HG03039 (cell line): ENCODE results near the gene TAC4.
"Not testable (repeated sequence)": the region's sequence is repeated elsewhere in the genome, so short reads cannot be mapped to it uniquely, and the experiment has no call there.

ENCODE experiments used
- ATAC-seq: cut with Tn5 transposase; IDR thresholded peaks from one replicate; pipeline ENCODE4 v1.9.1; 2021; ENCODE audit warnings: mild to moderate bottlenecking, moderate library complexity; ENCODE audit not compliant: unreplicated experiment

Gene TAC4

GRCh38 chr17:49843774-49844350 lies 4.0 kb downstream of the TAC4 start:
- ATAC-seq, result no peak

GRCh38 chr17:49842846-49843245 lies 5.0 kb downstream of the TAC4 start:
- ATAC-seq, result no peak

DNA sequence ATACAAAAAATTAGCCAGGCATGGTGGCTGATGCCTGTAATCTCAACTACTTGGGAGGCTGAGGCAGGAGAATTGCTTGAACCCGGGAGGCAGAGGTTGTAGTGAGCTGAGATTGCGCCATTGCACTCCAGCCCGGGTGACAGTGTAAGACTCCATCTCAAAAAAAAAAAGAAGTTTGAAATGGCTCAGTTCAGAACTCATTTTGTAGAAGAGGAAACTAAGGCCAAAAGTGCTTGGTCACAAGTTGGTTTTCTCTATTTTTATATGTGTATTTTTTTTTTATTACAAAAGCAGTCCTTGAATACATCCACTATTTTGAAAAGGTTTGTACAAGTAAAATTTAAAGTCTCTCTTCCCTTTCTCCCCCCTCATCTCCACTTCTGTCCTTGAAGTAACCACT lies 5.5 kb downstream of the TAC4 start:
- ATAC-seq, result no peak

- no peak for ATAC-seq
These were observed 6.3 kb downstream of the TAC4 start for GRCh38 chr17:49841548-49841947.

DNA sequence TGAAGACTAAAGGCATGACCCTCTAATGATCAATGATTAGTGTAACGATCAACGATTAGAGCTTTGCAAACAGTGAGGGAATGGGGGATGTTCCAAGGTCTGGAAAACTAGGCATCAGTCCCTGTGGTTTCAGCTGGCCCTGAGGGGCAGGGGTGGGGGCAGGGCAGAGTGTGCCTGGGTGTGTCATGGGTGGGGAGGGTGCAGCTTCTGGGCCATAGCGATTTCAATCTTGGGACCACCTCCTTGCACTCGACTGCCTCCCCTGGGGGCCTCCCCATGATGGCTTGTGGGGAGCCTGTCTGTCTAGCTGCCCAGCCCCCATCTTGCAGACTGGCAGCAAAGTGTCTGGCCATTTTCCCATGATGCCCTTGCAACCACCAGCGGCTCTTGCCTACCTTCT lies 8.4 kb downstream of the TAC4 start:
- ATAC-seq, result no peak

- ATAC-seq, result no peak
These were observed 11.5 kb downstream of the TAC4 start for GRCh38 chr17:49836111-49837030.

GRCh38 chr17:49835472-49835871 lies 12.4 kb downstream of the TAC4 start:
- no peak for ATAC-seq

GRCh38 chr17:49834118-49834743 lies 13.6 kb downstream of the TAC4 start:
- no peak for ATAC-seq

DNA sequence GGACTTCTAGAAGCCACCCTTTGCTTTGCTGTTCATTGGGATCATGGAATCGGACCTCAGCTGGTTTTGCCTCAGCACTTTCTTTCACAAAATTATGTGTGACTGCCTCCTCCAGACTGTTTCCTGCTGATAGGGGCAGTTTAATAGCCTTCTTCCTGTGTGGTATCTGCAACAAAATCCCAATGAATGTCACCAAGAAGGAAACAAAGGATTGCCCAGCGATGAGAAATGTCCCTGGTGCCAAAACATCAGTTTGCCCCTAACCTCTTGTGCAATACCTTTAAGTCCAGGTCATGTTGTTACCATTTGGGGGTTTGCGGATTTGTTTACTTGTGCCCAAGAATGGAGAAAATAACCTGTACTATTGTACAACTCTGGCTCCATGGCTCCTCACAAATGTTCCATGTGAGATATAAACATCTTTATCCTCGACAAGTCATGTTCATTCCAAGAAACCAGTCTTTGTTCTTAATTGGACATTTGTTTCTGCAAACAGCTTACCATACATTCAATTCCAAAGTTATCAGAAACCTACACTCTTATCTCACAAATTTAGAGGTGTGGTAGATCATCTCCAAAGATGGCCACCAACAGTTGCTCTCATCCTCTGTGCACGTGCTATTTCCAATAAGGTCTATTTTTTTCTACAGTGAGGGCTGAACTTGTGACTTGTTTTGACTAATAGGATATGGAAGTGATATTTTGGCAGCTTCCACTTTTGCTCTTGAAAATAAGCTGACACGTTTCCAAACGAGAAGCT lies 14.8 kb downstream of the TAC4 start:
- ATAC-seq, result no peak

DNA sequence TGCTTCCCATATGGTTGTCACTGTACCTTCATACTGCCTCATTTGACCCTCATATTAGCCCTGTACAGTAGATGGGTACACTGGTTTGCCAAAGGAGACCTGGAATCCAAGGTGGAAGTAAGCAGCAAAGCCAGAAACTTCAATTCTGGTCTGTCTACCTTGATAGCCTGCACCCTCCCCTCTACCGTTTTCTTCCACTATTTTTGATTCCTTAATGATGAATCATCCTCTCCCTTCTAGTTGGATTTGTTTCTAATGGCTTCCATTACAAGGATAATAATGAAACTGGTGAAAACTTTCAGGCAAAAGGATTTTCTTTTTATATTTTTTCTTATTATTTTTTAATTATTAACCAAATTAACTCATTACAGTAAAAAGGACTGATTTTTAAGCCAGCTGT lies 17.3 kb downstream of the TAC4 start:
- ATAC-seq, result no peak

GRCh38 chr17:49829026-49829425 lies 18.8 kb downstream of the TAC4 start:
- no peak for ATAC-seq

- not testable (repeated sequence) for ATAC-seq
These were observed 19.5 kb downstream of the TAC4 start for GRCh38 chr17:49828325-49828724.

DNA sequence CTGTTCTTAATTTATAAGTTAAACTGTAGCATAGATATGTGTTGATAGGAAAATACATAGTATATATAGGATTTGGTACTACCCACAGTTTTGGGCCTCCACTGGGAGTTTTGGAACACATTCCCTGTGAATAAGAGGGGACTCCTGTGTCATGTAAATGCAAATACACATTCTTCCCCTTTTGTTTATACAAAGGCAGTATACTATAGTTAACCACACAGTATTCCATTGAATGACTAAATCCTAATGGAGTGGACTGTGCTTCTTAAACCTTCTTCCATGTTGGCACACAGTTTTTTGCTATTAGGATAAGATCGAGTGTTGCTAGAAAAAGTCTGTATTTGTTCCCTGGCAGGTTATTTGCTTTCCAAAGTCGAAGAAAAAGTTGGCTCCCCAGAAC lies 22.2 kb downstream of the TAC4 start:
- no peak for ATAC-seq

DNA sequence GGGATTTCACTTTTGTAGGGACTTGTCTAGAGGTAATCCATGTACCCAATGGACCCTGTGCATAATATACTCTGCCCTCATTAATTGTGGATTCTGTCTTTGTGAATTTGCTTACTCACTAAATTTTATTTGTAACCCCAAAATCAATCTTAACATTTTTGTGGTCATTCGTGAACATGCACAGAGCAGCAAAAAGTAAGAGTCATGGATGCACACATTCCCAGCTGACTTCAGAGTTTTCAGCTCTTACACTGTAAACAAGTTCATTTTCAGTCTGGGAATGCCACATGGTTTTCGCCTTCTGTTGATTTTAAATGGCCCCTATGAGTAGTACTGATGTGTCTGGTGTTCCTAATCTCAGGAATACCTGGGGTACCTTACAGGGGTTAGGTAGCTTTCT lies 24.3 kb downstream of the TAC4 start:
- ATAC-seq, result no peak

- no peak for ATAC-seq
These were observed 25.0 kb downstream of the TAC4 start for GRCh38 chr17:49822829-49823228.

DNA sequence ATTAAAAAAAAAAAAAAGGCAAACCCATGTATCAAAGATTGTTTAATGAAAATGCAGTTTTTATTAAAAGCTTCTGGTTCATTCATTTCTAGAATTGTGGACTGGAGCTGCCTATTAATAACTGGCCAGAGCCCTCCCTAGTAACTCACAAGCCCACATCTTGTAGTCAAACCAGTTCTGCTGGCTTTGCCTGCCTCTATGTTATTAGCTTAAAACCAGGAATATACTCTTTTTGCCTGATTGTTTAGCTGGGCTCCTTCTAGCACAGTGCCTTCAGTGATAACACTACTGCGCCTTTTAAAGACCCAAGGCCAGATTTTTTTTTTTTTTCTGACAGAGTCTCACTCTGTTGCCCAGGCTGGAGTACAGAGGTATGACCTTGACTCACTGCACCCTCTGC lies 26.0 kb downstream of the TAC4 start:
- no peak for ATAC-seq

DNA sequence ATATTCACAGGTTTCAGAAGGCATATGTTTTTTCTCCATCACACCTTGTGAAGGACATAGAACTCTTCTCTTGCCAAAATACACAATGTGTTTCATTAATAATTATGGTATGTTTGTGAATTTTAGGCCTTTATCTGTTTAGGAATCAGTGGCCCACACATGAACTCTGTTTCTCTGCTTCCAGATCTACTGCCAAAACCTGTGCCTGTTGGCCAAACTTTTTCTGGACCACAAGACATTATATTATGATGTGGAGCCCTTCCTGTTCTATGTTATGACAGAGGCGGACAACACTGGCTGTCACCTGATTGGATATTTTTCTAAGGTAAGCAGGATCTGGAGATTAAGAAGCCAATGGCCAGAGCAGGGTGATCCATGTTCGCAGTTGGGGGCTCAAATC lies 26.4 kb downstream of the TAC4 start:
- ATAC-seq, result no peak

GRCh38 chr17:49820773-49821172 lies 27.1 kb downstream of the TAC4 start:
- ATAC-seq, result no peak

- no peak for ATAC-seq
These were observed 28.2 kb downstream of the TAC4 start for GRCh38 chr17:49819651-49820050.

DNA sequence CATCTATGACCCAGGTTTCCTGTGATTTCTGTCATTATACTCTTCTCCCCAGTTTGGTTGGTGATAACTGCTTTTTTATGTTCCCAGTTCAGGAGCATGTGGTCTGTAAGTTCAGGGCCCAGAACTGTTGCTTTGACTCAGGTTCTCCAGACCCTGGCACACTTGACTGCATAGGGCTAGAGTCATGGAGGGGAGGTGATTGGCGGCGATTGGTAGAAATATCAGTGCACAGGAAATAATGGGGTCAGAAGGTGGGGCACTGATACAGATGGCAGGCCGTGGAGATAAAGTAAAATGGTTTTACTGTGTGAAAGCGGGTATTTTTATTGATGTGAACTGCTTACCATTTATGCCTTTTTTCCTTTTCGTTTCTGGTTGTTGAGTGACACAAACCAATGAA lies 28.7 kb downstream of the TAC4 start:
- ATAC-seq, result no peak

- ATAC-seq, result no peak
These were observed 29.9 kb downstream of the TAC4 start for GRCh38 chr17:49817993-49818392.
